G401 (cell line): ENCODE data around the gene PBX4. TPM values are rescaled to one million over a fixed set of nuclear protein-coding genes. Genes with fewer than 3 reads are reported as not detected.
"Not testable (repeated sequence)": the region's sequence is repeated elsewhere in the genome, so short reads cannot be mapped to it uniquely, and the experiment has no call there.

Experiments
- DNase-seq: peaks from one replicate; pipeline ENCODE4 v3.0.0-alpha.2; 2015; ENCODE audit warnings: low spot score
- in situ Hi-C: cut with HindIII; loops from 2 replicates; pipeline ENCODE4 v1.10.0; 2016; ENCODE audit warnings: low sequenced_read_pairs, mixed read lengths
- total RNA-seq: library from RNA; depleted of rRNA; stranded (reverse); fragments of >200 nt; shearing (Covaris generic); gene quantifications from 2 replicates; pipeline ENCODE4 v1.2.3, GENCODE V29; 2014

PBX4 gene
- total RNA-seq, 1 experiment from 2014 or later, result 7.7 TPM

DNA sequence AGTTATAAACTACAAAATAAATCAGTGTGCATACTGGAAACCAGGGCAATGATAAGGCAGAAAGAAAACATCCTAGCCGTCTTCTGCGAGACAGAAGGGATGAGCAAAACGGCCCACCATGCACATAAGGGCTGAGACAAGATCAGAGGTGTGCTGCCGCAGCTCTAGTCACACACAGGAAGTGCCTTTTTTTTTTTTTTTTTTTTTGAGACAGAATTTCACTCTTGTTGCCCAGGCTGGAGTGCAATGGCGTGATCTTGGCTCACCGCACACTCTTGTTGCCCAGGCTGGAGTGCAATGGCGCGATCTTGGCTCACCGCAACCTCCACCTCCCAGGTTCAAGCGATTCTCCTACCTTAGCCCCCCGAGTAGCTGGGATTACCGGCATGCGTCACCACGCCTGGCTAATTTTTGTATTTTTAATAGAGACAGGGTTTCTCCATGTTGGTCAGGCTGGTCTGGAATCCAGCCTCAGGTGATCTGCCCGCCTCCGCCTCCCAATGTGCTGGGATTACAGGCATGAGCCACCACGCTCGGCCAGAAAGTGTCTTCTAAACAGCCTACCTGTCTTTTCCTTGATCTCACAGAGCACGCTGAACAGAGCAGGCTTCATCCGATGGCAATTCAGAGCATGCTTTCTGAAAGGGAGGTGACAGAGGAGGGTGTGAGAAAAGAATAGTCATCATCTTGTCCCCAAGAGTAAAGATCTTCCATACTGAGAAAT lies 19.6 kb downstream of the PBX4 start:
- DNase-seq, in situ Hi-C loops: not testable (repeated sequence)

DNA sequence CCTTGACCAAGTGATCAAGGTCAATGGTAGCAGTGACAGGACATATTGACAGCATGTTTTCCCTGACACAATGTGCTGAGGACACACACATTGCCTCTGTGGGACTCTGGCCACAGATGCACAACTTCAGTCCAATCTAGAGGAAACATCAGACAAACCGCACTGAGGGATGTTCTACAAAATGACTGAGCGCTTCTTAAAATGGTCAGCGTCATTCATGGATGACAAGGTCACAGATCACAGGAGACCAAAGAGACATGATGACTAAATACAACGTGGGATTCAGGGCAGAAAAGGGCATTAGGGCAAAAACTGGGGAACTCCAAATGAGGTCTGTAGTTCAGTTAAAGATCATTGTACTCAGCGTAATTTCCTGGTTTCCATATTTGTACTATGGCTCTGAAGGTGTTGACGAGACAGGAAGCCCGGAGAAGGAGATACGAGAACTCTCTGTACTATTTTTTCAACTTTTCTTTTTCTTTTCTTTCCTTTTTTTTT lies 20.6 kb downstream of the PBX4 start:
- in situ Hi-C loops, result no loop called here
- DNase-seq, result no peak

DNA sequence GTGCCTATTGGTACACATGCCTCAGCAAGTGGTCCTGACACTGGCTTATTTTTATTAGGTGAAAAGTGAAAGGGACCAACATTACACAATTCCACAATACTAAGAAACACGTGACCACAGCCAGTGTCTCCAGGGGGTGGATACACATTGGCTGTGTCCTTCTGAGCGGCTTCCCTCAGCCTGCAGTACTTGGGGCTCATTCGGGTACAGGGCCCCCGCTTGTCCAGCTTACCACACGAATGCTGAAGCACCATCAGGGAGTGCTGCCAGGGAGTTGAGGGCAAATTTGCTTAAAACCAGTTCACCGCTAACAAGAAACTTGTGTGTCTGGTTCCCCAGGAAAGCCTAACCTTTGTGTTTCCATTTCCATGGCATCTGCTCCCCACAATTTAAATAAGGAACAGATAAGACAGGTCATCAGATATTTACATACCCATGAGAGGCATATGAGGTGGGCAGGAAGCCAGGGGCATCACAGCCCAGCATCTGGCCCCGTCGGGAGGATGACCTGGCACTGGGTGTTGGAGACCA lies 23.3 kb downstream of the PBX4 start:
- DNase-seq, result no peak
- in situ Hi-C loops, result no loop called here

DNA sequence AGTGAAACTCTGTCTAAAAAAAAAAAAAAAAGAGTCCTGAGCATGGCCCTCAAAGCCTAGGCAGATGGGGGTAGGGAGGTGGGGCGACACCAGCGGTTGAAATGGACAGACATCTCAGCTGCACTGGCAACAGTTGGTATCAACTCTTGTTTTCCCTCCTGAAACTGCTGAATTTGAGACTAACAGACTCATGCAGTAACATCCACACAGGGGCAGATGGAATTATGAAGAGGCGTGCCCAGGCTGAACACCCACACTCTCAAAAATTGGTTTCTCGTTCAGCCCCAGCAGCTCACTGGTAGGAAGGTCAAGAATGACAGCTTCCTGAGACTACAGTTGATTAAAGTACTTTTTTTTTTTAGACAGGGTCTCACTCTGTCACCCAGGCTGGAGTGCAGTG lies 24.1 kb downstream of the PBX4 start:
- DNase-seq, result no peak
- in situ Hi-C loops, result no loop called here

DNA sequence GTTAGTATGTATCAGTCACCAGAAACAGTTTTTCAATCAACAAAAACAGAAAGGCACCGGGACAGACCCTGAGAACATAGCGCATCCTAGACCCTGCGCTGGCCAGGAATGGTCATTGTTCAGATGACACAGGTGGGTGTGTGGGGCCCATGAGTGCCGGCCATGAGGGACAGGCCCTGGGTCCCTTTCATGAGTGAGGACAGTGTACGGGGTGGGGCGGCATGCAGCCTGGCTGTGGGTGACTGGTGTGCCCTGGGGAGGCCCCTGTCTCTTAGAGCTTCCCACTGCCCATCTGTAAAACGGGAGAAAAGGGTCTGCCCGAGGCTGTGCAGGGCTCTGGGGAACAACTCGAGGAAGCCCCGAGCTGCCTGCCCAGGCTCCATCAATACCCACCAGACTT lies 25.8 kb downstream of the PBX4 start:
- no peak for DNase-seq
- in situ Hi-C loops, result no loop called here

DNA sequence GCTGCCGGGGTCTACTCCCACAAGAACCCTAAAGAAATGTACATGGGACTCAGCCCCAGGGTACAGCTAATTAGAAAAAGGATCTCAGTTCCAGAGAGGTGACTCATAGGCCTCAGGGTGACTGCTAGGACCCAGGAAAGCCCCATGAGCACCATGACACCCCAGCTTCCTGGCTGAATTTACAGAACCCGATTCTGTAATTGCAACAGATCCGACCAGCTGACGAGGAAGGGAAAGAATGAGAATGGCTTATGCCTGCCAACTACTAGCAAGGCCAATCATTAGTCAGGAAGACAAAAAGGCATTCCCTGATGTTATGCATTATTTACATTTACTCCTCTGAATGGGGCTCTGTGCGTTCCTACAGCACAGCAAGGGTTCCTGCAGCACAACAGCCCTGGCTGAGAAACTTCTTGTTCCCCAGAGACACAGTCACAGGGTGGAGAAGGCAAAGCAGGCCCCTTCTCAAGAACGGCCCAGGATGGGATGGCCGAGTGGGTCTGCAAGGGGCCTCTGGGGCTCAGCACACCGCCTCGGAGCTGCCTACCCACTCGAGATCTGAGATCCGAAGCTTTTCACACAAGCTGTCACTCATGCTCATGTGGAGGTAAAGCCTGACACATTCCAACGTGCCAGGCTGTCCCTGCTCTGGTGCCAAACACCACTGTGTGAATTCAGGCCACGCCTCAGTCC lies 27.2 kb downstream of the PBX4 start:
- in situ Hi-C loops, result no loop called here
- DNase-seq, result no peak

DNA sequence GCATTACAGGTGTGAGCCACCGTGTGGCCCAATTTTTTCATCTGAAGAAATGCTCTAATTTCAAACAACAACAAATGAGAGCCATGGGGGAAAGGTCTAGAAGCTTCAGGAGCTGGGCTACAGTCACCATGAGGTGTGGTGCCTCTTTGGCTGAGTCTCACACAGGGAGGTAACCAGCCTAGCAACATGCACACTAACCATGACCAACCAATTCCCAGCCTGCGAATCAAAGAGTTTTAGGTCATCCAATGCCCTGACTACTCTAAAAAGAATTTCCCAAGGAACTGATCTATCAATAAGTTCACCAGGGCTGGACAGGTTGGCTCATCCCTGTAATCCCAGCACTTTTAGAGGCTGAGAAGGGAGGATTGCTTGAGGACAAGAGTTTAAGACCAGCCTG lies 29.9 kb downstream of the PBX4 start:
- in situ Hi-C loops, result no loop called here
- no peak for DNase-seq

DNA sequence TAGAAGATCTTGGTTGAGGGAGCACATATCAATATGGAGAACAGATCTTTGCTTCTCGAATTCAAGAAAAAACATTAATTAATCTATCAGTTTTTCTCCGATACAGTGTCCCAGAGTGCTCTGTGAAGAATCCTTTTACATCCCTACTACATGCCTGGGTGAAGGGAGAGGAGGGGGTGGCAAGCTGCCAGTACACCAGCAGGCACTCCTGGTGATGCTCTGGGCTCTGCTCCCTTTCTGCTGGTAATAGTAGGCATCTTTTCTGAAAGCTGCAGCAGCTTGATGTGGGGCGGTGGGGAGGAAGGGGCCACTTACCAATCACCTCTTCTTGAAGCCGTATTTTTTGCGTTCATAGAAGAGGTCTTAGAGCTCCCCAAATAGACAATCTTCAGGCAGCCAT lies 30.7 kb downstream of the PBX4 start:
- DNase-seq, result peak; percentile 27
- in situ Hi-C loops, result no loop called here

DNA sequence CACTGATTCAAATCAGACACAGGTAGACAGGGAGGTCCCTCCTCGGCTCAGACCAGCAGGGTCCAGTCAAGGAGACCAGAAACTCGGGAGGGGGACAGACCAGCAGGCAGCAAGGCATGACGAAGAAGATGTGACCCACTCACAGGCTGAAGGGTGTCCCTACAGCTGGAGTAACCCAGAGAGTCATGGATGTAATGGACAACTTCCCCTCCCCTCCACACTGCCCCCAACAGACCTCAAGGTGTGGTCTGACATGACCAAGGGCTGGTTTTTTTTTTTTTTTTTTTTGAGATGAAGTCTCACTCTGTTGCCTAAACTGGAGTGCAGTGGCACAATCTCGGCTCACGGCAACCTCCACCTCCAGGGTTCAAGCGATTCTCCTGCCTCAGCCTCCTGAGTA lies 34.1 kb downstream of the PBX4 start:
- no peak for DNase-seq
- in situ Hi-C loops, result no loop called here

DNA sequence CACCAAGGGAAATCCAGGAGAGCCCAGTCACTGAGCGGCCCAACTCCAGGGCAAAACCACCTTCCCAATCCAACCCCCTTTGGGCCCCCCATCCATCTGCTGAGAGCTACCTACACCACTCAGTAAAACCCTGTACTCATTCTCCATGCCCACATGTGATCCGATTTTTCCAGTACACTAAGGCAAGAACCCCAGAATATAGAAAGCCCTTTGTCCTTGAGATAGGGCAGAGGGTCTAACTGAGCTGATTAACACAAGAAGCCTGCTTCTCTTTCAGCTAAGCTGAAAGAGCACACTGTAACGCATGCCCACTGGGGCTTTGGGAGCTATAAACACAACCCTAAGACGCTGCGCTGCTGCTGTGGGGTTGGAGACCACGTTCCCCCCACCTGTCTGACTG lies 36.0 kb downstream of the PBX4 start:
- in situ Hi-C loops, result no loop called here
- no peak for DNase-seq

DNA sequence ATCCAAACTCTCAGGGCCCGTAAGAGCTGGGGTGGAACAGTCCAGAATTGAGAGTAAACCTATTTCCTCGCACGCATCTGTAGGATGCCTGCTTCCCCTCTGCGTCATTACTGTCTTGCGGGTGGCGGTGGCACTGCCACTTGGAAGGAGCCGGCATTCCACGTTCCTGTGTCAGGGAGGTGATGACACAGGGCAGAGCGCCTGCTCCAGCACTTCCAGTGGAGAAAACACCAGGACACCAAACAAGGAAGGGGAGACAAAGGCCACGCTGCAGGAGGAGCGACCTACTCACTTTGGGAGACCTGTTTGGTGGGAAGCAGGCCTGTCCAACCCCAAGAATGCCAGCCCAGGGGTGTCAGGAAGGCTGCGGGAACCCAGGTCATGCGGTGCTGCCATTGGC lies 37.1 kb downstream of the PBX4 start:
- in situ Hi-C loops, result no loop called here
- DNase-seq, result no peak

DNA sequence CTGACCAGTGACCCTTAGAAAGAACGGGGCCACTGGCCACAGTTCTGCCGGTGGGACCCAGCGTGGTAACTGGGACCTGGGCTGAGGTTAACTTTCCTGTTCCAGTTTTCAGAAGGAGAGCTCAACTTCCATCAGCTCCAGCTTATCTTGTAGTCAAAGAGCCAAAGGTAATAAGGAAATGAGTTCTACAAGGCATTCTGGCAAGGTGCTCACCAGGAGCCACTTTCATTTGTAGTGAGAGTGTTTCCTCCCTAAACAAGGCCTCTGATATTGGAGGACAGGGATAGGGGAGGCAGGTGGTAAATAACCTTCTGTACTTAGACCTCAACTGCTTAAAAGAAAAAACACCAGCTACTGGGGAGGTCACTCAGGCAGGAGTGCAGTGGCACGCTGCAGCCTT lies 38.1 kb downstream of the PBX4 start:
- no peak for DNase-seq
- in situ Hi-C loops, result no loop called here

DNA sequence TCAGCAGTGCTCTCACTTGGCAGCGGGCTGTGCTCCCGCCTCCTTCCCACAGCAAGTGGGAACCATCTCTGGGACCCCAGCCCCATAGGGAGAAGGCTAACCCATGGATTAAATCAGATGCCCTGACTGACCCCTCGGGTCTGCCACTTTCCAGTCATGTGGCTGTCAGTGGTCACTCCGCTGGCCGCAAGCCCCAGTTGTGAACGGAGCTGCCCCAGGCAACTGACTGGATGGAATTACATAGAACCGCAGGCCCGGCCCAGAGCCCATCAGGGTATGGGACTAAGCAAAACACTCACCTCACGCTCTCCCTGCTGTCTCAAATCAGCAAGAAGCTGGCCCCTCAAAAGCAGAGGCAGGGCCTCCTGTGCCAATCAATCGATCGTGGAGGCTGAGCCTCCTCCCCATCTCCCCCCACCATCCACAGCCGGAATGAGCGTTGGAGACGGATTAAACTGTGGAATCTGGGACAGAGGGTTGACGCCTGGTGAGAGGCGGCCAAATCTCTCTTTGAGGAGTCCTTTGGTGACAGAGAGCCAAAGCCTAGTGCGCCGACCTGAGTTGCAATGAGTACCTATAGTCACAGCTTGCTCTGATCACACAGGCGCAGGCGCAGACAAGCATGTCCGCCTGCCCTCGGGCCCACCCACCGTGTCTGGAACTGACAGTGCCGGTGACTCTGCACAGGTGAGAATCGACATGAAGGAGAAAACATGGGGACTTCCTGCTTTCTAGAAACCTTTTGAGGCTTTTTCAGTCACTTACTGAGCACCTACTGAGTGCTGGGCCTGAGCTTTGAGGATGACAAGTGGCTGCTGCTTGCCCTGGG lies 38.7 kb downstream of the PBX4 start:
- DNase-seq, result no peak
- in situ Hi-C loops, result no loop called here

DNA sequence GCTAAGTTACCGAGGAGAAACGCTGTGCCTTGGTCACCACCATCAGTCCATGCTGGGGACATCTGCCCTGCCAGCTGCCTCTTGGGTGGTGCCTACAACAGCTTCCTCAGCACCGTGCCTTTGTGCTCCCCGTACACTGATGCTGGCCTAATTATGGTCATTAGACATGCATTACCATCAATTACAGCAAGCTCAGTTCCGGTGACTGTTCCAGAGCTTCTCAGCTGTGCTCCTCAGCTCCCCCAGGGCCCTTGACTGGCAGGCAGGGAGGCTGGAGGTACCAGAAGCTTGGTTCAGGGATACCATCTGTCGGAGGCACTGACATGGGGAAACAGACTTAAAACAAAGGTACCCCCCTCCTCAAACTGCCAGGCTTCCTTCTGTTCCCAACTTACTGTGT lies 40.2 kb downstream of the PBX4 start:
- in situ Hi-C loops, result no loop called here
- no peak for DNase-seq

DNA sequence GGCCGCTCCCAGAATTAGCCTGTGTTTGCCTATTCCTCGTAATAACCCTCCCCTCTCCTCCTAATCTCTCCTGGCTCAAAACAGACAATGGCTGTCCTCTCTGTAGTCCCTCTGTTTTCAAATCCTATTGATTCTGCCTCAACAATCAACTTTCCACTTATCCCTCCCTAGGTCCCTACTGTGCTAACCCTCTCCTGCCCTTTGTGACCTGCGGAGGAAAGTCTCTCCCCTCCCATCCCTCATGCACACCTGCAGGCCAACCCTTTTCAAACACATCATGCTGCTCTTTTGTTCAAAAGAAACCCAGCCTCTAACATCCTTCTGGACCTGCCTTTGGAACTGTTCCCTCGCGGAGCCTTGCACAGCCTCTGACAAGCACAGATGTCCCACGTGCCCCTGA lies 43.1 kb downstream of the PBX4 start:
- DNase-seq, result no peak
- in situ Hi-C loops, result no loop called here

DNA sequence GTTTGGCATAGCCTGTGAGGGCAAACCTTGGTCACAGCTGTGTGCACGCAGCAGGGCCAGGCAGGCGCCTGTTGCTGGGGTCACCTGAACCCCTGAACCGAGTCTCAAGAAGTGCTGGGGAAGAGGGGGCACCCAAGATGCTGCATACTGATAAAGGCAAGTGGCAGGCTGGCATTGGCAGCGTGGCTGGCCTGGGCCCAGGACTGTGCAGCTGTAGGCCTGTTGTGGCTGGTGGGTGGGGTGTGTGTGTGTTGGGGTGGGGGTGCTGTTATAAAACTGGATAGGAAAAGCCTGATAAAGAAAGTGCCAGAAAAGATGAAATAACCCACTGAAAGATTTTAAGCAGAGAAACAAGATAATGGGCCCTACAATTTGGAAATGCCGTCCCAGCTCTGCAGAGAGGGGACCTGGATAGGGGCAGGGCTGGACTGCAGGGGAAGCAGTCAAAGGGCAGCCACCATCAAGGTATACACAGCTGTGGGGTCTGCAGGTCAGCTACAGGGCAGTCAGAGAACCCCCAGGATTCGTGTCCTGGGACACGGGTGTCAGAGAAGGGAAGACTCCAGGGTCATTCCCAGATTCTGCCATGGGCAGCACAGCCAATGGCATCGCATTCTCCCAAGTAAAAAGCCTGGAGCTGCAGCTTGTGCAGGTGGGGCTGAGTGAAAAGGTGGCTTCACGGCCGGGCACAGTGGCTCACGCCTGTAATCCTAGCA lies 47.3 kb downstream of the PBX4 start:
- in situ Hi-C loops, result no loop called here
- DNase-seq, result no peak

DNA sequence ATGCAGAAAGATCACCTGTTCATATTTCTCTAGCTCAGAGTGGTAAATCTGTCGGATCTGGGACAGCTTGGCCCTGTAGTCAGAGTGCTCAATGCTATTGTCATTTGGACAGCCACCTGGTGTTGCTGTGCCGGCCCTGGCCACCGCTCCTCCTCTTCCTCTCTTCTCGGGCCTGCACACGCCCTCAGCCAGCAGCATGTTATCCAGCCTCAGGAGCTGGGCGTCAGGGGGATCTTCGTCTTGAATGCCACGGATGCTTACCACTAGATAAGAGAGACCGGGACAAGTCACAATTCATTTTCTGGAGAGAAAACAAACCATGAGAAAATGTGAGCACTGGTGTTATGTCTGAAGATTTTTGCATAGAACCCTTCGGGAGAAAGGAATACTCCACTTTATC lies 47.9 kb downstream of the PBX4 start:
- no peak for DNase-seq
- in situ Hi-C loops, result no loop called here

DNA sequence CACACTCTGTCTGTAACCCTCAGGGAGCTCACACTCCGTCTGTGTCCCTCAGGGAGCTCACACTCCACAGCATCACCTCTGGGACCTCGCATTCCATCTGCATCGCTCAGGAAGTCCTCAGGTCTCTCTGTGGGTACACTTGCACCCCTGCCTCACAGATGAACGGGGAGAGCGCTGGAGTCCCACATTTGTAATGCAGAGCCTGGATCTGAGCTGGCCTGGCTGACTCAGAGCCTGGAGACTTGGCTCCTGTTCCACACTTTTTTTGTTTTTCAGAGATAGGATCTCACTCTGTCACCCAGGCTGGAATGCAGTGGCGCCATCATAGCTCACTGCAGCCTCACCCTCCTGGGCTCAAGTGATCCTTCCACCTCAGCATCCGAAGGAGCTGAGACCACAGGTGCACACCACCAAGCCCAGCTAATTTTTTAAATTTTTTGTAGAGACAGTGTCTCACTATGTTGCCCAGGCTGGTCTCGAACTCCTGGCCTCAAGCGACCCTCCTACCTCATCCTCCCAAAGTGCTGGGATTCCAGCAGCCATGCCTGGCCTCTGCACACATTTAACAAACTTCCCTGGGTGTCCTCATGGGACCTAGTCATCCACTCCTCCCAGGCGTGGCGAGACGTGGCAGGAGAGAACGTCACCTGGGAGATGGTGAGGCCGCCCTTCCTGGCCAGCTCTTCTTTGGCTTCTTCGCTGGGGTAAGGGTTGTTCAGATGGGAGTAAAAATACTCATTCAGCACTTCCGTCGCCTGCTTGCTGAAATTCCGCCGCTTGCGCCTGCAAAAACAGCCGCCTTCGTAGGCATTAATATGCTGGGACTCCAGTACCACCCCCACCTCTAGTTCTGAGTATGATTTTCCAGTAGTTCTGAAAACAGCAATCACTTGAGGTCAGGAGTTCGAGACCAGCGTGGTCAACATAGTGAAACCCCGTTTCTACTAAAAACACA lies 49.4 kb downstream of the PBX4 start:
- no peak for DNase-seq

More for the DNA sequence above, 49.4 kb downstream of the PBX4 start:
- in situ Hi-C loops, result no loop called here
